NCI-H187 treated with DMSO at 0.1 percent for 48 hours (cell line): ENCODE measurements around the gene POR.
A peak's percentile ranks its signal among the peaks of the same experiment; 100 is the strongest.
"Not testable (repeated sequence)": the region's sequence is repeated elsewhere in the genome, so short reads cannot be mapped to it uniquely, and the experiment has no call there.

ENCODE experiments used
- DNase-seq: peaks from one replicate; lab custom pipeline; 2025; lab: John Stamatoyannopoulos, UW

POR gene

GRCh38 chr7:75885036-75885435 is 29.9 kb upstream of the POR start:
- no peak for DNase-seq

GRCh38 chr7:75887669-75888369 is 27.1 kb upstream of the POR start:
- no peak for DNase-seq

- DNase-seq: no peak
These were observed 26.3 kb upstream of the POR start for GRCh38 chr7:75888464-75889222.

DNA sequence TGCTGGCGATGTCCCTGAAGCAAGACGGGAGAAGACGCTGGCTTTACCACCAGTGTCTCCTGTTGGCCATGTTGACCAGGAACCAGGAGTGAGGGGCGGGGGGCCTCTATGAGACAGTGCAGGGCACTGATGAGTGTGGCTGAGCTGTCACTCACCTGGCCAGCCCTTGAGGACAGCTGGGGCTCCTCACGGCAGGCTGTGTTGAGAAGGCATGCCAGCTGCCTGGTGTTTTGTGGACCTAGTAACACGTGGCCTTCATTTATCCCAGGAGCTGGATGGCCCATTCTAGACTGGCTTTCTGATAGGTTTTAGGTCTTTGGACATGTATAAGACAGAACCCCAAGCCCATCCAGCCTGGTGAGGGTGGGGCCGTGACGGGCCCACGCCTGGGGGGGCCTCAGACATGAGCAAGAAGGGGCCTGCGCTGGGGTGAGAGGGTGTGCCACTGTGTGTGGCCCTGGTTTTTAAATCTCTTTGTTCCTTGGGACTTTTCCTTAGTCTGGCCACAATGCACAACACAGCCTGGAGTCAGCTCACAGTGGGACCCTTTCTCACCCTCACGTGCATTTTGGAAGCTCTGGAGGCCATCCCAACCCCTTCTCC is 25.6 kb upstream of the POR start:
- DNase-seq: no peak

- DNase-seq: no peak
These were observed 25.1 kb upstream of the POR start for GRCh38 chr7:75889826-75890225.

DNA sequence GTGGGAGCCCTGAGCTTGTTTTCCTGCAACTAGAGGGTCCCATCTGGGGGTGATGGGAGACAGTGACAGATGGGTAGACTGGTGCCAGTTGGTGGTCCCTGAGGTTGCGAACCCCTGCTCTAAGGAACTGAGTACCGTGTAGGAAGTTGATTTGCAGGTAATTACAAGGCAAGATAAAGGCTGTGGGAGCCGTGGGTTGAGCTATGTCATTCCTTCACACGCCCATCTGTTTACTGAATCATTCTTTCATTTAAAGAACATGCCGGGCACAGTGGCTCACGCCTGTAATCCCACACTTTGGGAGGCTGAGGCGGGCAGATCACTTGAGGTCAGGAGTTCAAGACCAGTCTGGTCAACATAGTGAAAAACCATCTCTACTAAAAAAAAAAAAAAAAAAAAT is 23.7 kb upstream of the POR start:
- not testable (repeated sequence) for DNase-seq

DNA sequence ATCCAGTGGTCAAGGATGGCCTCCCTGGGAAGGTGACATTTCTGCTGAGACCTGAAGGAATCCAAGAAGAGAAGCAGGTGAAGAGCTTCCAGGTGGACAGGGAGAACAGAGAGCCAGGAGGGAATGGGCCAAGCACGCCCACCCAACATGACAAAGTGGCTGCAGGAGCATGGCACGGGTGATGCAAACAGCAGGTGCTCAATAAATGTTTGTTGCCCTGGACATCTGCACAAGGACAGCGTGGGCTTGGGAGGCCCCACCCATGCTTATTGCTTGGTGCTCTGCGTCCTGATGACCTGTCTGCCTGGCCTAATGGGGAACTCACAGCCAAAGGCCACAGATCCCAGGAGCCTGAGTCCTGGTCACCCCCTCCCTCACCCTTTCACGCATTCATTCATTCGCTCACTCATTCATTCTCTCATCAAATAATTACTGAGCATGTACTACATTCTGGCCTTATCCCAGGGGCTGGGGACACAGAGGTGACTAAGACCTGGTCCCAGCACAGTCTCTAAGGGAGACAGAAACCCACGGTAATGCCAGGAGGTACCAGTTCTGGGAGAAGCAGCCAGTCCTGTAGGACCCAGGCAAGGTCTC is 23.0 kb upstream of the POR start:
- no peak for DNase-seq

DNA sequence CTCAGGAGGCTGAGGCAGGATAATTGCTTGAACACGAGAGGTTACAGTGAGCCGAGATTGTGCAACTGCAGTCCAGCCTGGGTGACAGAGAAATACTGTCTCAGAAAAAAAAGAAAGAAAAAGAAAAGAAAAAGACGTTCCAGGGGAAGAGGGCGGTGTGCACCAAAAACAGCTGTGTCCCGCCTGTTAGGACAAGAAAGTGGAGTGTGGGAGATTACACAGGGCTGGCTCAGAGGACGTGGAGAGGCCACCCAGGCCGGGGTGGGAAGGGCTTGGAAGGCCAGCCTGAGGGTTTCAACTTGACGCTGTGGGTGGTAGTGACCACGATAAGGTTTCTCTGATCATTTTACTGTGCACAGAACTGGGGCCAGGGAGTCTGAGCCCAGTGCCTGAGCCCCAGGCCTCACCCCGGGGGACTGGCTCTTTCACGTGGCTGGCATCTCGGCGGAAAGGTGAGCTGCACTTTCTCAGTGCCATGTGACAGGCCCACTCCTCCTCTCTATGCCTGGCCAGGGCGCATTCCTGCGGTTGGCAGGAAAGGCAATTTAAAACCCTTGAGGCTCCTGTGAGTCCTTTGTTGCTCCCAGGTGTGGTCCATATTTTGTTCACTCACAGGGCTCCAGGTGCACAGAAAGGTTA is 22.2 kb upstream of the POR start:
- DNase-seq: peak; percentile 90

GRCh38 chr7:75896803-75897327 is 18.1 kb upstream of the POR start:
- no peak for DNase-seq

DNA sequence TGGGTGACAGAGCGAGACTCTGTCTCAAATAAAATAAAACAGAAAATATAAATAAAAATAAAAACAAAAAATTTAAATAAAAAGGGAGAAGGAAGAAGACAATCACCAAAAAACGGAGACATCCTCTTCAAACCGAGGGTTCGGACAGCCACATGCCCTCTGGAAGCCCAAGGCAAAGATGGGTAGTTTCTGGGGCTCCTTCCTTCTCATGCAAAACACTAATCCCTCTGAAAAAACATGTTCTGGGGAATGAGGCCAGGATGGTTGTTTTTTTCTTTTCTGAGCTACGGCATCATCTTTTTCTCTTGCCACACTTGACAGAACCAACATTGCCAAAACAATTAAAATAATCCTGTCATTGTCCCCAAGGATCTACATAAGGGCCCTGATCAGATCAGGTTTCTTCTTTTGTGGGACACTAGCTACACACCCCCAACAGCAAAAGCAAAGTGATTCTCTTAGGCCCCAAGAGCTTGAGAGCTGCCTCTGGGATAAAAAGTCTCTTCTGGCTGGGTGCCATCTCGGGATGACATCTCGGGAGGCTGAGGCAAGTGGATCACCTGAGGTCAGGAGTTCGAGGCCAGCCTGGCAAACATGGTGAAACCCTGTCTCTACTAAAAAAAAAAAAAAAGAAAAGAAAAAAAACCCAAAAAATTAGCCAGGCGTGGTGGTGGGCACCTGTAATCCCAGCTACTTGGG is 14.2 kb upstream of the POR start:
- peak; percentile 36 for DNase-seq

GRCh38 chr7:75905785-75906604 is 9.0 kb upstream of the POR start:
- DNase-seq: peak; percentile 50

DNA sequence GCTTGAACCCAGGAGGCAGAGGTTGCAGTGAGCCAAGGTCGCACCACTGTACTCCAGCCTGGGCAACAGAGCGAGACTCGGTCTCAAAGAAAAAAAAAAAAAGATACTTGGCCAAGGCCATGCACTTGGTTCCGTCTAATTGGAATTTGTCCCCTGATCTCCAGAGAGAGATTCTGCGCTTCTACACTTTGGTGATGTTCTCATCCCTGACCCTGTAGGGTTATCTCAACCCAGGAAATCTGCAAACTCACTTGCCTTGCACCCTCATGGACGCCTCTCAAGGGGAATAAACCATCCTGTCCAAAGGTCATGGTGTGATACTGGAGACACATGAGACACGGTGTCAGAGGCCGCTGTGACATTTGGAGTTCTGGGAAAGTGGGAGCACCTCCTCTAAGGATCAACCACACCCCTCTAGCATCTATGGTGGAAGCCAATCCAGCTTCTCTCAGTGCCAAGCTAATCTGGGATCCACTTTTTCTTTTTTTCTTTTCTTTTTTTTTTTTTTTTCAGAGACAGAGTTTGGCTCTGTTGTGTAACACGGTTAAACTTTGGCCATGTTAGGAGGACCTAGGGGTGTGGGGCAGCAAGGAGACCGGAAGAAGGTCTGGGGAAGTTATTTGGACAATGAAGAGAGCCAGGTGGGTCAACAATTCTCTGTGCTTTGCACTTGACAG is 7.8 kb upstream of the POR start:
- no peak for DNase-seq

DNA sequence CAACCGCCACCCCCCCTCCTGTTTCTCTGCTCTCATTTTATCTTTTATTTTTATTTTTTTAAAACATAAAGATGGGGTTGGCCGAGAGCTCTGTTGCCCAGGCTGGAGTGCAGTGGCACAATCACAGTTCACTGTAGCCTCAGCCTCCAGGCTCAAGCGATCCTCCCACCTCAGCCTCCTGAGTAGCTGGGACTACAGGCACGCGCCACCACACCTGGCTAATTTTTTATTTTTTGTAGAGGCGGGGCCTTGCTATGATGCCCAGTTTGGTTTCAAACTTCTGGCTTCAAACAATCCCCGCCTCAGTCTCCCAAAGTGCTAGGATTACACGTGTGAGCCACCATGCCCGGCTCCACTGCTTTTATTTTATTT is 7.3 kb upstream of the POR start:
- DNase-seq: not testable (repeated sequence)

DNA sequence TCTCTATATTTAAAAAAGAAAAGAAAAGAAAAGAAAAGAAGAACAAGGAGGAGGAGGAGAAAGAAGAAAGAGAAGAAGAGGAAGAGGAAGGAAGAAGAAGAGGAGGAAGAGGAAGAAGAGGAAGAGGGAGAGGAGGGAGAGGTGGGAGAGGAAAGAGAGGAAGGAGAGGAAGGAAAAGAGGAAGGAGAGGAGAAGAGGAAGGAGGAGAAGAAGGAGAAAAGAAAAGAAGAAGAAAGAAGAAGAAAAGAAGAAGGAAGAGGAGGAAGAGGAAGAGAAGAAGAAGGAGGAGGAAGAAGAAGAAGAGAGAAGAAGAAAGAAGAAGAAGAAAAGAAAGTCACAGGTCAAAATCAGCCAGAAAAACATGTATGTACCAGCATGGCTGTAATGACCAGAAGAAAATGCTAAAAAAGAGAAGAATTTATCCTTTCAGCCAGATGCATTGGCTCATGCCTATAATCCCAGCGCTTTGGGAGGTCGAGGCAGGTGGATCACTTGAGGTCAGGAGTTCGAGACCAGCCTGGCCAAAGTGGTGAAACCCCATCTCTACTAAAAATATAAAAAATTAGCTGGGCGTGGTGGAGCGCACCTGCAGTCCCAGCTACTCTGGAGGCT is 5.3 kb upstream of the POR start:
- DNase-seq: no peak

DNA sequence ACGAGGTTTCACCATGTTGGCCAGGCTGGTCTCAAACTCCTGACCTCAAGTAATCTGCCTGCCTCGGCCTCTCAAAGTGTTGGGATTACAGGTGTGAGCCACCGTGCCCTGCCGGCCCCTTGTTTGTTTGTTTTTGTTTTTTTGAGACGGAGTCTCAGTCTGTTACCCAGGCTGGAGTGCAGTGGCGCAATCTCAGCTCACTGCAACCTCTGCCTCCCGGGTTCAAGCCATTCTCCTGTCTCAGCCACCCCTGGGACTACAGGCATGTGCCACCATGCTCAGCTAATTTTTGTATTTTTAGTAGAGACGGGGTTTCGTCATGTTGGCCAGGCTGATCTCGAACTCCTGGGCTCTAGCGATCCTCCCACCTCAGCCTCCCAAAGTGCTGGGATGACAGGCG is 3.8 kb upstream of the POR start:
- DNase-seq: not testable (repeated sequence)

DNA sequence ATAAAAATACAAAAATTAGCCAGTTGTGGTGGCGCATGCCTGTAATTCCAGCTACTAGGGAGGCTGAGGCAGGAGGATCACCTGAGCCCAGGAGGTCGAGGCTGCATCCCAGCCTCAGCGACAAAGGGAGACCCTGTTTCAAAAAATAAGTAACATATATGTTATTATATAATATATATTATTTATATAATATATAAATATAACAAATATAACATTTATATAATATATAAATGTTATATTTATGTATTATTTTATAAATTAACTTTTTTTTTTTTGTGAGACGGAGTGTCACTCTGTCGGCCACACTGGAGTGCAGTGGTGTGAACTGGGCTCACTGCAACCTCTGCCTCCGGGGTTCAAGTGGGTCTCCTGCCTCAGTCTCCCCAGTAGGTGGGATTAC is 1.5 kb upstream of the POR start:
- no peak for DNase-seq

GRCh38 chr7:75914169-75914654 is 743 bp upstream of the POR start:
- no peak for DNase-seq

- DNase-seq: no peak
These were observed 631 bp downstream of the POR start for GRCh38 chr7:75915416-75916156.

DNA sequence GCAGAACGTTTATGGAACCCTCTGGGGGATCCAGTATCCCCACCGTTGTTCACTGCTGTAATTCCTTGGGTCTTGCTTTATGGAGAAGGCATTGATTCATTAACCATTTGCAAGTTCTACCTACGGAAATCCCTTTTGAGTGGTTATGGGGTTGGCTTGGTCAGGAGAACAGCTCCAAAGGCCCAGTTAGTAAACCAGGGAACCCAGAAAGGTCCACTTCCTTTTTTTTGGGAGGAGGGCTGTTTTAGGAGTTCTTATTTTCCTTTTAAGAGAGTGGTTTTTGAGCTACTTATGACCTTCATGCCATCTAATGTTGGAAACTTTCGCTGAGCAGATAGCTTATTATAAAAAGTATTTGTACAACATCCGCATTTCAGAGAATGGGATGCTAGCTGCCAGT is 1.3 kb downstream of the POR start:
- no peak for DNase-seq
